Measurements from ENCODE around the gene EML6.

EML6 gene

GRCh38 chr2:54924121-54924520 lies 200.7 kb downstream of the EML6 start:
- DNase-seq, result no peak

GRCh38 chr2:54925022-54925421 lies 201.6 kb downstream of the EML6 start:
- no peak for DNase-seq

- DNase-seq, result no peak
Measured at GRCh38 chr2:54927085-54927750, 203.8 kb downstream of the EML6 start.

- no peak for DNase-seq
Measured at GRCh38 chr2:54927751-54928615, 204.5 kb downstream of the EML6 start.

- DNase-seq, result no peak
Measured at GRCh38 chr2:54928719-54929118, 205.3 kb downstream of the EML6 start.

- no peak for DNase-seq
Measured at GRCh38 chr2:54931473-54931872, 208.0 kb downstream of the EML6 start.

- no peak for DNase-seq
Measured at GRCh38 chr2:54935389-54935788, 211.9 kb downstream of the EML6 start.

GRCh38 chr2:54936766-54937165 lies 213.3 kb downstream of the EML6 start:
- no peak for DNase-seq

GRCh38 chr2:54939446-54940118 lies 216.1 kb downstream of the EML6 start:
- DNase-seq, result no peak

- DNase-seq, result no peak
Measured at GRCh38 chr2:54940723-54941122, 217.3 kb downstream of the EML6 start.

- no peak for DNase-seq
Measured at GRCh38 chr2:54941248-54941984, 218.0 kb downstream of the EML6 start.

- no peak for DNase-seq
Measured at GRCh38 chr2:54942373-54942772, 218.9 kb downstream of the EML6 start.

GRCh38 chr2:54944724-54945326 lies 221.4 kb downstream of the EML6 start:
- no peak for DNase-seq

- no peak for DNase-seq
Measured at GRCh38 chr2:54945391-54946219, 222.1 kb downstream of the EML6 start.

- no peak for DNase-seq
Measured at GRCh38 chr2:54946220-54946805, 222.9 kb downstream of the EML6 start.

GRCh38 chr2:54947136-54947535 lies 223.7 kb downstream of the EML6 start:
- no peak for DNase-seq

- no peak for DNase-seq
Measured at GRCh38 chr2:54947646-54948045, 224.2 kb downstream of the EML6 start.

- no peak for DNase-seq
Measured at GRCh38 chr2:54948120-54948519, 224.7 kb downstream of the EML6 start.

GRCh38 chr2:54949431-54949830 lies 226.0 kb downstream of the EML6 start:
- DNase-seq, result no peak

- DNase-seq, result no peak
Measured at GRCh38 chr2:54950811-54951210, 227.3 kb downstream of the EML6 start.

- DNase-seq, result no peak
Measured at GRCh38 chr2:54952425-54952824, 229.0 kb downstream of the EML6 start.

Data from SIG-M5 (cell line).